ENCODE results near the gene CCDC174.

CCDC174 gene

GRCh38 chr3:14703791-14704190 is 52.2 kb downstream of the CCDC174 start:
- Histone ChIP-seq H3K36me3 (replicated peaks) (no peaks in the 10 kb centered on the region), H3K27me3 (ENCODE audit: low read depth) (no peaks in the 10 kb centered on the region), H3K4me3 (no peak overlapping the region), H3K4me1 (no peaks in the 10 kb centered on the region), H3K9me3 (no peaks in the 10 kb centered on the region)
- no peak for DNase-seq (ENCODE audit: low spot score in 2 of 2)
- in situ Hi-C loops (cut with MboI; ENCODE audit: low sequenced_read_pairs), result no loop called here

DNA sequence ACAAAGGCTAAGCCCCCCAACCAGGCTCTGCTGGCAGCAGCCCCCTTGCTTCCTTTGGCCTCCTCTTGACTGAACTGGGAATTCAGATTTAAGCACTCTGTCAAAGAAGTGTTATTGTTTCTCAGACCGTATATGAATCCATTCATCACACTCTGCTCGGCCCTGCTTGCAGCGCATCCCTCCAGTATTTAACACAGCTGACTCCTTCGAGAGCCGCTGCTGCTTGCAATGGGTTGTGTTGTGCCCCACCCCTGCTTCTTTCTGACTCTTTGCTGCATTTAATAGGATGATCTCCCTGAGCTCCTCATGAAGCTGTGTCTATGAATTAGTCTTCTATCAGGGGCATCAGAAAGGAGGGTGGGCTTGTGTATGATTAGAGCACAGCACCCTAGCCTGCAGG is 54.5 kb downstream of the CCDC174 start:
- Histone ChIP-seq H3K36me3 (replicated peaks) (no peaks in the 10 kb centered on the region), H3K27me3 (ENCODE audit: low read depth) (peaks cover 4% of the 10 kb centered on the region; the same call in 1 of the 2 replicates), H3K4me3 (no peak overlapping the region), H3K4me1 (no peaks in the 10 kb centered on the region), H3K9me3 (no peaks in the 10 kb centered on the region)
- in situ Hi-C loops (cut with MboI; ENCODE audit: low sequenced_read_pairs), result no loop called here
- DNase-seq (ENCODE audit: low spot score in 2 of 2), result no peak

- in situ Hi-C loops (cut with MboI; ENCODE audit: low sequenced_read_pairs), result no loop called here
- H3K4me1 ChIP-seq, result no peaks in the 10 kb centered on the region
- no peak for DNase-seq (ENCODE audit: low spot score in 2 of 2)
- H3K4me3 ChIP-seq, result no peak overlapping the region
- H3K9me3 ChIP-seq, result no peaks in the 10 kb centered on the region
- H3K27me3 ChIP-seq (ENCODE audit: low read depth), result no peaks in the 10 kb centered on the region; the same call in 1 of the 2 replicates
- H3K36me3 ChIP-seq (replicated peaks), result no peaks in the 10 kb centered on the region
These were observed 65.0 kb downstream of the CCDC174 start for GRCh38 chr3:14716591-14716990.

- in situ Hi-C loops (cut with MboI; ENCODE audit: low sequenced_read_pairs), result no loop called here
- Histone ChIP-seq H3K9me3 (no peaks in the 10 kb centered on the region), H3K27me3 (ENCODE audit: low read depth) (no peaks in the 10 kb centered on the region; the same call in 1 of the 2 replicates), H3K4me3 (no peak overlapping the region), H3K36me3 (replicated peaks) (no peaks in the 10 kb centered on the region), H3K4me1 (no peaks in the 10 kb centered on the region)
- no peak for DNase-seq (ENCODE audit: low spot score in 2 of 2)
These were observed 65.7 kb downstream of the CCDC174 start for GRCh38 chr3:14717307-14717706.

DNA sequence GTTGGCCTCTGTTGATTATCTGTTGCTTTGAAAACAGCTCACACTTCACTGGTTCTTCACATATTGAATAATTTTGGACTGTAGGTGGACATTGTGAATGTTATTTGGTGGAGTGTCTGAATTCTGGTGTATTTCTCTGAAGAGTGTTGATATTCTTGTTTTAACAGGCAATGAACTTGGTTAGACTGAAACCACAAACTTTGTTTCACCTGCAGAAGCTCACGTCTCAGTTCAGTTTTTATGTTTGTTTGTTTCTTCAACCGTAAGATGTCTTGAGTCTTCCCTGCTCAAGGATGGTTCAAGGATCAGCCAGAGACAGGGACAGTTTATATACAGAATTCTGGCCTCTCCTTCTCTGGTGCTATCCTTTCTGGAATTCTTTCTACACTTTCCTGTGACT is 67.0 kb downstream of the CCDC174 start:
- H3K9me3 ChIP-seq, result no peaks in the 10 kb centered on the region
- H3K27me3 ChIP-seq (ENCODE audit: low read depth), result no peaks in the 10 kb centered on the region; the same call in 1 of the 2 replicates
- no peak overlapping the region for H3K4me3 ChIP-seq
- in situ Hi-C loops (cut with MboI; ENCODE audit: low sequenced_read_pairs), result no loop called here
- no peak for DNase-seq (ENCODE audit: low spot score in 2 of 2)
- no peaks in the 10 kb centered on the region for H3K36me3 ChIP-seq (replicated peaks)
- no peaks in the 10 kb centered on the region for H3K4me1 ChIP-seq

DNA sequence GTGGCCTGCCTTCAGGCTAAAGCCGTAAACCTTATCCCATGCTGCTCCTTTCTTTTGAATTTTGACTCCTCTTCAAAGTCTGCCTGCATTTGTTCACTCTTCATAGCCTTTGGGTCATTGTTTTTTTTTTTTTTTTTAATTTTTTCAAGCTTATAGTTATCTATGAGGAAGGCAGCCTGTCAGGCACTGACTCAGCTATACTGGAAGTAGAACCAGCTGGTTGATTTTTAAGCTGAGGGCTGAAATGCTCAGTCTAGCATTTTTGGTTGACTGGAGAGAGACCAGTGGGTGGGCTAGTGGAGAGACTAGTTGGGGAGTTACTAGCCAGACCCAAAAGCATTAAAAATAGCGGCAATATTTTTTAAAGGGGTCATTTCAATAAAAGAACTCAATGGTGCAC is 67.4 kb downstream of the CCDC174 start:
- in situ Hi-C loops (cut with MboI; ENCODE audit: low sequenced_read_pairs), result no loop called here
- DNase-seq (ENCODE audit: low spot score in 2 of 2), result no peak

GRCh38 chr3:14721126-14721864 is 69.7 kb downstream of the CCDC174 start:
- DNase-seq (ENCODE audit: low spot score in 2 of 2), result no peak
- in situ Hi-C loops (cut with MboI; ENCODE audit: low sequenced_read_pairs), result no loop called here
- no peaks in the 10 kb centered on the region for H3K4me1 ChIP-seq
- H3K27me3 ChIP-seq (ENCODE audit: low read depth), result no peaks in the 10 kb centered on the region; the same call in 1 of the 2 replicates
- no peaks in the 10 kb centered on the region for H3K36me3 ChIP-seq (replicated peaks)
- H3K4me3 ChIP-seq, result no peak overlapping the region
- no peaks in the 10 kb centered on the region for H3K9me3 ChIP-seq

More for the DNA sequence above, 67.4 kb downstream of the CCDC174 start:
- Histone ChIP-seq H3K9me3 (no peaks in the 10 kb centered on the region), H3K4me3 (no peak overlapping the region), H3K36me3 (replicated peaks) (no peaks in the 10 kb centered on the region), H3K27me3 (ENCODE audit: low read depth) (no peaks in the 10 kb centered on the region; the same call in 1 of the 2 replicates), H3K4me1 (no peaks in the 10 kb centered on the region)

All from HAP-1 (cell line).